ENCODE data around the gene CSPG5.

The CSPG5 gene

GRCh38 chr3:47613722-47614121 is 35.1 kb upstream of the CSPG5 start:
- in situ Hi-C loops (cut with HindIII; ENCODE audit: low pct_ligation_motif_present, low sequenced_read_pairs), result no loop called here
- Histone ChIP-seq H3K4me3 (ENCODE audit: low read depth, low read length) (no peak overlapping the region), H3K27ac (no peak overlapping the region), H3K27me3 (replicated peaks) (no peaks in the 10 kb centered on the region), H3K36me3 (replicated peaks) (peaks cover 19% of the 10 kb centered on the region)
- no peak for TF ChIP-seq CTCF (IDR thresholded peaks at IDR 0.05; ENCODE audit: low read depth, low read length, missing control alignments)
- DNase-seq, result peak; percentile 17

GRCh38 chr3:47612879-47613278 is 34.2 kb upstream of the CSPG5 start:
- Histone ChIP-seq H3K27me3 (replicated peaks) (no peaks in the 10 kb centered on the region), H3K36me3 (replicated peaks) (peaks cover 19% of the 10 kb centered on the region), H3K4me3 (ENCODE audit: low read depth, low read length) (no peak overlapping the region), H3K27ac (no peak overlapping the region)
- in situ Hi-C loops (cut with HindIII; ENCODE audit: low pct_ligation_motif_present, low sequenced_read_pairs), result no loop called here
- no peak for TF ChIP-seq CTCF (IDR thresholded peaks at IDR 0.05; ENCODE audit: low read depth, low read length, missing control alignments)
- no peak for DNase-seq

- Histone ChIP-seq H3K27me3 (replicated peaks) (no peaks in the 10 kb centered on the region), H3K4me3 (ENCODE audit: low read depth, low read length) (no peak overlapping the region), H3K36me3 (replicated peaks) (peaks cover 24% of the 10 kb centered on the region), H3K27ac (peak overlapping the region; percentile 30)
- peak; percentile 68 for DNase-seq
- in situ Hi-C loops (cut with HindIII; ENCODE audit: low pct_ligation_motif_present, low sequenced_read_pairs), result no loop called here
- TF ChIP-seq CTCF (IDR thresholded peaks at IDR 0.05; ENCODE audit: low read depth, low read length, missing control alignments), result no peak
These were observed 33.5 kb upstream of the CSPG5 start for GRCh38 chr3:47612178-47612577.

GRCh38 chr3:47611576-47611975 is 32.9 kb upstream of the CSPG5 start:
- peaks cover 23% of the 10 kb centered on the region for H3K36me3 ChIP-seq (replicated peaks)
- peak; percentile 14 for DNase-seq
- in situ Hi-C loops (cut with HindIII; ENCODE audit: low pct_ligation_motif_present, low sequenced_read_pairs), result no loop called here

GRCh38 chr3:47610583-47610982 is 31.9 kb upstream of the CSPG5 start:
- no peaks in the 10 kb centered on the region for H3K27me3 ChIP-seq (replicated peaks)
- H3K36me3 ChIP-seq (replicated peaks), result peaks cover 28% of the 10 kb centered on the region
- no peak for DNase-seq
- in situ Hi-C loops (cut with HindIII; ENCODE audit: low pct_ligation_motif_present, low sequenced_read_pairs), result no loop called here
- TF ChIP-seq CTCF (IDR thresholded peaks at IDR 0.05; ENCODE audit: low read depth, low read length, missing control alignments), result no peak
- no peak overlapping the region for H3K4me3 ChIP-seq (ENCODE audit: low read depth, low read length)
- H3K27ac ChIP-seq, result no peak overlapping the region

More at GRCh38 chr3:47611576-47611975, 32.9 kb upstream of the CSPG5 start:
- TF ChIP-seq CTCF (IDR thresholded peaks at IDR 0.05; ENCODE audit: low read depth, low read length, missing control alignments), result no peak
- peak overlapping the region; percentile 30 for H3K27ac ChIP-seq
- H3K27me3 ChIP-seq (replicated peaks), result no peaks in the 10 kb centered on the region
- no peak overlapping the region for H3K4me3 ChIP-seq (ENCODE audit: low read depth, low read length)

- in situ Hi-C loops (cut with HindIII; ENCODE audit: low pct_ligation_motif_present, low sequenced_read_pairs), result no loop called here
- Histone ChIP-seq H3K4me3 (ENCODE audit: low read depth, low read length) (no peak overlapping the region), H3K36me3 (replicated peaks) (peaks cover 28% of the 10 kb centered on the region), H3K27me3 (replicated peaks) (no peaks in the 10 kb centered on the region), H3K27ac (no peak overlapping the region)
- TF ChIP-seq CTCF (IDR thresholded peaks at IDR 0.05; ENCODE audit: low read depth, low read length, missing control alignments), result no peak
- no peak for DNase-seq
These were observed 28.7 kb upstream of the CSPG5 start for GRCh38 chr3:47607335-47607734.

Measured in brain microvascular endothelial cell (primary cell).